Testis (tissue), 3 donors: ENCODE data around the gene ARHGAP25. TPM values are rescaled to one million over a fixed set of nuclear protein-coding genes. Genes with fewer than 3 reads are reported as not detected.

ENCODE experiments used
- DNase-seq: peaks from one replicate; pipeline ENCODE4 v3.0.0-alpha.2; 2019
- H3K27ac ChIP-seq, 2 donors: fragments of 200-600 bp; sonication (generic); one replicate each; pipeline ENCODE4 v1.5.1; 2019
- H3K27me3 ChIP-seq: fragments of 200-600 bp; sonication (generic); one replicate; pipeline ENCODE4 v1.5.1; 2019
- H3K36me3 ChIP-seq: fragments of 200-600 bp; sonication (generic); one replicate; pipeline ENCODE4 v1.5.1; 2017; ENCODE audit warnings: low read depth; ENCODE audit errors: missing control alignments
- H3K4me1 ChIP-seq: fragments of 200-600 bp; sonication (generic); one replicate; pipeline ENCODE4 v1.5.1; 2019
- H3K4me3 ChIP-seq, 2 donors: fragments of 200-600 bp; sonication (generic); one replicate each; pipeline ENCODE4 v1.5.1; 2017 to 2019
- H3K9me3 ChIP-seq: fragments of 200-600 bp; sonication (generic); one replicate; pipeline ENCODE4 v1.5.1; 2017
- CTCF ChIP-seq, 3 experiments: fragments of 450-650 bp in 2 of 3; fragments of 200-600 bp in 1 of 3; sonication (generic) in 1 of 3; IDR thresholded peaks; one replicate each; pipeline ENCODE4 v1.5.1; 2016 to 2019; ENCODE audit warnings: antibody characterized with exemption in 3 of 3, mild to moderate bottlenecking in 2 of 3, moderate library complexity in 1 of 3
- POLR2A ChIP-seq: fragments of 450-650 bp; IDR thresholded peaks from one replicate; pipeline ENCODE4 v1.6.1; 2017; ENCODE audit warnings: antibody characterized with exemption, mild to moderate bottlenecking, moderate library complexity
- WGBS, 2 donors: methylation state at CpG; one replicate each; pipeline ENCODE4 v1.1.5; 2018; 5-methylcytosine and 5-hydroxymethylcytosine counted together
- intact Hi-C: fragments of 100-400 bp; cut with DNase I; formaldehyde crosslinking; loops from one replicate; pipeline ENCODE4 v1.15.1; 2023; ENCODE audit warnings: low total_unique reads
- polyA plus RNA-seq: library from polyadenylated mRNA; stranded (reverse); fragments of 350-450 nt; fragmentation: Illumina TruSeq; extraction: RNeasy Lipid Tissue Mini Kit (QIAGEN cat#74804); gene quantifications from one replicate; pipeline ENCODE4 v1.2.3, GENCODE V29; 2014; ENCODE audit warnings: low read depth, low replicate concordance; ENCODE audit not compliant: insufficient read depth
- total RNA-seq, 2 donors: library from RNA; depleted of rRNA; stranded (reverse); fragments of >200 nt; gene quantifications; one replicate each; pipeline ENCODE4 v1.2.3, GENCODE V29; 2016

ARHGAP25 gene
- total and polyA plus RNA-seq, 3 donors from 2014 or later, result 6.2 to 8.2 (median 6.7) TPM

- no peaks in the 10 kb centered on the region for H3K9me3 ChIP-seq
- no peak for TF ChIP-seq POLR2A
- TF ChIP-seq CTCF (IDR thresholded peaks at IDR 0.05), result no peak
- intact Hi-C loops, result no loop called here
- no peak for DNase-seq
- H3K27ac ChIP-seq, result no peak overlapping the region
- no peaks in the 10 kb centered on the region for H3K27me3 ChIP-seq
- H3K36me3 ChIP-seq, result no peaks in the 10 kb centered on the region
- H3K4me1 ChIP-seq, result no peaks in the 10 kb centered on the region
- H3K4me3 ChIP-seq, result no peak overlapping the region
- WGBS, 2 donors, result 89 to 92% methylated on average over 6 of the region's 6 CpGs
These were observed 73.2 kb downstream of the ARHGAP25 start for GRCh38 chr2:68807821-68808266.

GRCh38 chr2:68809324-68810240, 75.0 kb downstream of the ARHGAP25 start:
- Histone ChIP-seq H3K27me3 (no peaks in the 10 kb centered on the region), H3K4me3 (no peak overlapping the region), H3K9me3 (no peaks in the 10 kb centered on the region), H3K4me1 (no peaks in the 10 kb centered on the region), H3K27ac (no peak overlapping the region), H3K36me3 (no peaks in the 10 kb centered on the region)
- 84 to 92% methylated on average over 2 of the region's 2 CpGs for WGBS, 2 donors
- DNase-seq, result no peak
- TF ChIP-seq CTCF (IDR thresholded peaks at IDR 0.05) (no peak), POLR2A (no peak)
- intact Hi-C loops, result no loop called here

- DNase-seq, result no peak
- 63 to 84% methylated on average over 2 of the region's 2 CpGs for WGBS, 2 donors
- H3K27ac ChIP-seq, result peak overlapping the region in 1 of 2 donors; percentile 33
- H3K36me3 ChIP-seq, result no peaks in the 10 kb centered on the region
- H3K4me1 ChIP-seq, result no peaks in the 10 kb centered on the region
- no peak overlapping the region for H3K4me3 ChIP-seq
- no peak for TF ChIP-seq CTCF (IDR thresholded peaks at IDR 0.05)
- no peak for TF ChIP-seq POLR2A
- no peaks in the 10 kb centered on the region for H3K9me3 ChIP-seq
- H3K27me3 ChIP-seq, result no peaks in the 10 kb centered on the region
- intact Hi-C loops, result no loop called here
These were observed 76.8 kb downstream of the ARHGAP25 start for GRCh38 chr2:68811364-68811763.

- no peak for DNase-seq
- Histone ChIP-seq H3K27me3 (no peaks in the 10 kb centered on the region), H3K9me3 (no peaks in the 10 kb centered on the region), H3K36me3 (no peaks in the 10 kb centered on the region), H3K4me3 (no peak overlapping the region), H3K27ac (no peak overlapping the region), H3K4me1 (no peaks in the 10 kb centered on the region)
- intact Hi-C loops, result no loop called here
- WGBS, 2 donors, result 86 to 88% methylated on average over 6 of the region's 6 CpGs
- TF ChIP-seq CTCF (IDR thresholded peaks at IDR 0.05) (no peak), POLR2A (no peak)
These were observed 77.6 kb downstream of the ARHGAP25 start for GRCh38 chr2:68812251-68812650.
